D721Med (cell line): ENCODE measurements around the gene SNX8.

Experiments used
- DNase-seq: peaks from one replicate; pipeline ENCODE4 v3.0.0; 2011; ENCODE audit warnings: low spot score; ENCODE audit not compliant: insufficient read length
- FAIRE-seq: peaks from 2 replicates; lab custom pipeline; 2011; peaks lifted over from hg19 to GRCh38; lab: Jason Lieb, UNC
- CTCF ChIP-seq: IDR thresholded peaks from 2 replicates; pipeline ENCODE4 v1.5.1; 2012; ENCODE audit warnings: mild to moderate bottlenecking, control low read depth; ENCODE audit not compliant: insufficient read depth; ENCODE audit errors: missing control alignments

SNX8 gene

GRCh38 chr7:2209146-2209960, 104.9 kb downstream of the SNX8 start:
- DNase-seq (peak; percentile 83), FAIRE-seq (no peak)
- peak; percentile 58 for TF ChIP-seq CTCF

- no peak for FAIRE-seq
- TF ChIP-seq CTCF = no peak
- DNase-seq = no peak
Measured at GRCh38 chr7:2208712-2209111, 105.5 kb downstream of the SNX8 start.

- no peak for FAIRE-seq
- no peak for DNase-seq
- TF ChIP-seq CTCF = no peak
Measured at GRCh38 chr7:2205036-2205780, 109.0 kb downstream of the SNX8 start.

GRCh38 chr7:2204446-2204845, 109.8 kb downstream of the SNX8 start:
- FAIRE-seq (no peak), DNase-seq (no peak)
- TF ChIP-seq CTCF = no peak

GRCh38 chr7:2203766-2204300, 110.4 kb downstream of the SNX8 start:
- no peak for DNase-seq
- TF ChIP-seq CTCF = no peak
- no peak for FAIRE-seq

- DNase-seq (no peak), FAIRE-seq (no peak)
- TF ChIP-seq CTCF = no peak
Measured at GRCh38 chr7:2202901-2203765, 111.1 kb downstream of the SNX8 start.
